ENCODE results near the gene UQCRC1. TPM values are rescaled to one million over a fixed set of nuclear protein-coding genes. Genes with fewer than 3 reads are reported as not detected.

The UQCRC1 gene
- total RNA-seq, 1 donor = 299 TPM

DNA sequence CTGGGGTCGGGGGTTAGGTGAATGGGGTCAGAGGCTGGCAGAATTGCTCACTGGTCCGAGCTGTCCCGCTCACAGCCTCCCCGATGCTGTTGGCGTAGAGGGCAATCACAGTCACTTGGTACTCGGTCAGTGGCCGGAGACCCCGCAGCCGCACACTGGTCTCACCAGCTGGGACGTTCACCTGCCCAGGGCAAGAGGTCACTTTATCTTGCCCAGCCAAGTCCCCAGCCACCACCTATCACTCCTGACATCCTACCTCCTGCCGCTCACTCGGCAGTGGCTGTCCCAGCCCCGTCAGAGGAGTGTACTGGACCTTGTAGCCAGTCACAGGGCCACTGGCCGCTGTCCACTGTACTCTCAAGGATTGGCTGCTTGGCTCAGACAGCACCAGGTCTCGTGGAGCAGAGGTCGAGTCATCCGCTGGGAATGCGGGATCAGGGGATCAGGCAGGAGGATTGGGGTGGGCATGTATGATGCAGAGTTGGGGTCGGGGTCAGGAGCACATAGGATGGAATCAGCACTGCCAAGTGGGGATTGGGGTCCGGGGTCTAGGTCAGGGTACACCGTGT, 16.8 kb downstream of the UQCRC1 start:
- Histone ChIP-seq H3K4me2 (ENCODE audit: insufficient read depth, low read length) (no peak overlapping the region), H3K27me3 (ENCODE audit: insufficient read depth, low read length) (no peaks in the 10 kb centered on the region), H3K36me3 (ENCODE audit: insufficient read depth, low read length) (peaks cover 8% of the 10 kb centered on the region), H3K79me2 (ENCODE audit: insufficient read depth, low read length) (peaks cover 6% of the 10 kb centered on the region), H3K9me3 (ENCODE audit: low read depth, low read length) (no peaks in the 10 kb centered on the region), H3K4me3 (ENCODE audit: insufficient read depth, low read length) (no peak overlapping the region), H3K27ac (ENCODE audit: low read depth, low read length) (no peak overlapping the region), H2AFZ (ENCODE audit: low read length) (no peak overlapping the region), H3K4me1 (ENCODE audit: insufficient read depth, low read length) (peaks cover 16% of the 10 kb centered on the region), H4K20me1 (ENCODE audit: insufficient read depth, low read length) (no peaks in the 10 kb centered on the region)
- TF ChIP-seq, protein P1, sequence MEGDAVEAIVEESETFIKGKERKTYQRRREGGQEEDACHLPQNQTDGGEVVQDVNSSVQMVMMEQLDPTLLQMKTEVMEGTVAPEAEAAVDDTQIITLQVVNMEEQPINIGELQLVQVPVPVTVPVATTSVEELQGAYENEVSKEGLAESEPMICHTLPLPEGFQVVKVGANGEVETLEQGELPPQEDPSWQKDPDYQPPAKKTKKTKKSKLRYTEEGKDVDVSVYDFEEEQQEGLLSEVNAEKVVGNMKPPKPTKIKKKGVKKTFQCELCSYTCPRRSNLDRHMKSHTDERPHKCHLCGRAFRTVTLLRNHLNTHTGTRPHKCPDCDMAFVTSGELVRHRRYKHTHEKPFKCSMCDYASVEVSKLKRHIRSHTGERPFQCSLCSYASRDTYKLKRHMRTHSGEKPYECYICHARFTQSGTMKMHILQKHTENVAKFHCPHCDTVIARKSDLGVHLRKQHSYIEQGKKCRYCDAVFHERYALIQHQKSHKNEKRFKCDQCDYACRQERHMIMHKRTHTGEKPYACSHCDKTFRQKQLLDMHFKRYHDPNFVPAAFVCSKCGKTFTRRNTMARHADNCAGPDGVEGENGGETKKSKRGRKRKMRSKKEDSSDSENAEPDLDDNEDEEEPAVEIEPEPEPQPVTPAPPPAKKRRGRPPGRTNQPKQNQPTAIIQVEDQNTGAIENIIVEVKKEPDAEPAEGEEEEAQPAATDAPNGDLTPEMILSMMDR (IDR thresholded peaks at IDR 0.05; ENCODE audit: extremely low read depth, low read depth, low read length) = no peak
- DNase-seq (ENCODE audit: insufficient read length, low spot score, missing footprints) = peak; percentile 93

DNA sequence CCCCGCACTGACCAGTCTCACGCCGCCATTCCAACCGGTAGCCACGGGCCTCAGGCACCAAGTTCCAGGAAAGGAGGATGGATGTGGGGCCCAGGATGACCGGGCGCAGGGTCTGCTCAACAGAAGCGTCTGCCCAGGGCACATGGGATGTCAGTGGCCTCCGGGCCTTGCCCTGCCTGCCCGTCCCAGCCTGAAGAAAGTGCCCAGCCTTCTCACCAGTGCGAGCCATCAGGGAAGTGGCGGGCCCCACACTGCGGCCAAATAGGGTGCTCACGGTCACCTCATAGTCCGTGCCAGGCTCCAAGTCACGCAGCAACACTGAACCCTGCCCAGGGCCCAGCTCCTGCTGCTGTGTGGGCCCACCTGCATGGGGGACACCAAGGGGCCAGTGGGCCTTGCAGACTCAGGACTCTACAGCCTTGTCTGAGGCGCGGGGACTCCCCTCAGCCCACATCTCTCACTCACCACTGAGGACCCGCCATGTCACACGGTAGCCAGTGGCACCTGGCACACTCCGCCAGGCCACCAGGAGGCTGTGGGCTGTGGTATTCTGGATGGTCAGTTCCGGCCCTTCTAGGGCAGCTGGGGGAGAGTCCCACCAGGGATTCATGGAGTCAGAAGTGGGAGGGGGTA, 17.4 kb downstream of the UQCRC1 start:
- TF ChIP-seq, protein P1 (IDR thresholded peaks at IDR 0.05; ENCODE audit: extremely low read depth, low read depth, low read length) = no peak
- H3K27ac ChIP-seq (ENCODE audit: low read depth, low read length) = no peak overlapping the region
- H3K9me3 ChIP-seq (ENCODE audit: low read depth, low read length) = no peaks in the 10 kb centered on the region
- H3K4me1 ChIP-seq (ENCODE audit: insufficient read depth, low read length) = peaks cover 16% of the 10 kb centered on the region
- peaks cover 6% of the 10 kb centered on the region for H3K36me3 ChIP-seq (ENCODE audit: insufficient read depth, low read length)
- no peaks in the 10 kb centered on the region for H3K27me3 ChIP-seq (ENCODE audit: insufficient read depth, low read length)
- no peak overlapping the region for H3K4me3 ChIP-seq (ENCODE audit: insufficient read depth, low read length)
- no peak overlapping the region for H3K4me2 ChIP-seq (ENCODE audit: insufficient read depth, low read length)
- no peak overlapping the region for H2AFZ ChIP-seq (ENCODE audit: low read length)
- peak; percentile 73 for DNase-seq (ENCODE audit: insufficient read length, low spot score, missing footprints)
- peaks cover 6% of the 10 kb centered on the region for H3K79me2 ChIP-seq (ENCODE audit: insufficient read depth, low read length)
- no peaks in the 10 kb centered on the region for H4K20me1 ChIP-seq (ENCODE audit: insufficient read depth, low read length)

DNA sequence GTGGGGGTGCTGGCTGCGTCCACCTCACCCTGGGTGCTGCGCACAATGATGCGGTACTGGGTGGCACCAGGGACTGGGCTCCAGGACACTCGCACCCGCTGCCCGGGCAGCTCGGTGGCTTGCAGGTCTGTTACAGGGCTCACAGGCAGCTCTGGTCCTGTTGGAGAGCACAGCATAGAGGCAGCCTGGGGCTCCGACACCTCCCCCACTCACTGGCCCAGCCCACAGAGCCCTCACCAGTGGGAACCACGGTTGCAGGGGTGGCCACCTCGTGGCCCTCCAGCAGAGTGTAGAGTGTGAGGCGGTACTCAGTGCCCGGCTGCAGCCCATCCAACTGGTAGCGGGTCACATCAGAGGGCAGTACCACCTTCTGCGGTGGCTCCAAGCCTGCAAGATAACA, 18.0 kb downstream of the UQCRC1 start:
- Histone ChIP-seq H3K27ac (ENCODE audit: low read depth, low read length) (no peak overlapping the region), H3K36me3 (ENCODE audit: insufficient read depth, low read length) (peaks cover 9% of the 10 kb centered on the region), H3K27me3 (ENCODE audit: insufficient read depth, low read length) (no peaks in the 10 kb centered on the region), H3K9me3 (ENCODE audit: low read depth, low read length) (no peaks in the 10 kb centered on the region), H2AFZ (ENCODE audit: low read length) (no peak overlapping the region), H3K4me2 (ENCODE audit: insufficient read depth, low read length) (no peak overlapping the region), H4K20me1 (ENCODE audit: insufficient read depth, low read length) (no peaks in the 10 kb centered on the region), H3K4me1 (ENCODE audit: insufficient read depth, low read length) (peaks cover 16% of the 10 kb centered on the region), H3K79me2 (ENCODE audit: insufficient read depth, low read length) (peaks cover 6% of the 10 kb centered on the region), H3K4me3 (ENCODE audit: insufficient read depth, low read length) (no peak overlapping the region)
- DNase-seq (ENCODE audit: insufficient read length, low spot score, missing footprints) = peak; percentile 38
- TF ChIP-seq, protein P1 (IDR thresholded peaks at IDR 0.05; ENCODE audit: extremely low read depth, low read depth, low read length) = no peak

DNA sequence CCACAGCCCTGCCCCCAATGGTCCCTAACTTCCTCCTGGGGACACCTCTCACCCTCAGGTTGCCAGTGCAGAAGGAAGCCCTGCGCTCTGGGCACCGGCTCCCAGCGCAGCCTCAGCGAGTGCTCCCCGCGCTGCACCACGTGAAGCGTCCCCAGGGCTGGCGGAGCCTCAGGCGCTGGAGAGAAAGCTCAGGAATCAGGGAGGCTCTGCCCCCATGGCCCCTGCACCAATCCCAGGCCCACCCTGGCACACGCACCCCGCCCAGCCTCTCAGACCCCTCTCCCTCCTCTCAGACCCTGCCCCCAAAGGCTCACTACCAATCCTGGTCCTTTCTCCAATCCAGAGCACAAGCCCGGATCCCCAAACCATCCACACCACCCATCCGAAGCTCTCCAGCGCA, 21.2 kb downstream of the UQCRC1 start:
- Histone ChIP-seq H3K9me3 (ENCODE audit: low read depth, low read length) (no peaks in the 10 kb centered on the region), H2AFZ (ENCODE audit: low read length) (no peak overlapping the region), H3K27ac (ENCODE audit: low read depth, low read length) (no peak overlapping the region), H3K4me3 (ENCODE audit: insufficient read depth, low read length) (no peak overlapping the region), H3K36me3 (ENCODE audit: insufficient read depth, low read length) (peaks cover 9% of the 10 kb centered on the region), H4K20me1 (ENCODE audit: insufficient read depth, low read length) (no peaks in the 10 kb centered on the region), H3K4me2 (ENCODE audit: insufficient read depth, low read length) (no peak overlapping the region), H3K4me1 (ENCODE audit: insufficient read depth, low read length) (no peaks in the 10 kb centered on the region), H3K27me3 (ENCODE audit: insufficient read depth, low read length) (no peaks in the 10 kb centered on the region), H3K79me2 (ENCODE audit: insufficient read depth, low read length) (no peaks in the 10 kb centered on the region)
- TF ChIP-seq, protein P1 (IDR thresholded peaks at IDR 0.05; ENCODE audit: extremely low read depth, low read depth, low read length) = no peak
- DNase-seq (ENCODE audit: insufficient read length, low spot score, missing footprints) = no peak

Measured in osteoblast (primary cell).